Measurements from ENCODE around the gene CMPK2.

CMPK2 gene

DNA sequence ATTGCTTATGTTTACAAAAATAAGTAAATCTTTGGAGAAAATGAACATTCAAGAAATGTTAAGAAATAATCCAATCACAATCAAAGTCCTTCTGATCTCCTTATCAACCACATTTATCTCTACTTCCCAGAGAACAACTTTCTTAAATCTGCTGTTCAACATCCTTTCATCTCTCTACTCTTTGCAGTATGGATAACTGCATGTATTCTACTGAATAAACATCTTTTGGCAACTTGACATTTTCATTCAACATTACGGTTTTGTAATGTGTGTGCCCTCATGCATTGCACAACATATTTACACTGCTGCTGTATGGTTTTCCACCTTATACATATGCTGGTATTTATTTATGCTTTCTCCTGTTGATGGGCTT, 9.2 kb downstream of the CMPK2 start:
- no peak overlapping the region for H3K27ac ChIP-seq (ENCODE audit: low read length)
- H3K9ac ChIP-seq (ENCODE audit: low read depth, low read length) = no peak overlapping the region
- H3K4me3 ChIP-seq (ENCODE audit: low read length) = no peak overlapping the region
- H3K9me3 ChIP-seq (ENCODE audit: insufficient read depth, low read depth, low read length) = peaks cover 15% of the 10 kb centered on the region
- H3K36me3 ChIP-seq (ENCODE audit: insufficient read depth, low read depth, low read length) = no peaks in the 10 kb centered on the region
- H3K4me1 ChIP-seq (ENCODE audit: insufficient read depth, low read length) = no peaks in the 10 kb centered on the region
- no peaks in the 10 kb centered on the region for H3K27me3 ChIP-seq (ENCODE audit: insufficient read depth, low read length)

- H3K27me3 ChIP-seq (ENCODE audit: insufficient read depth, low read length) = no peaks in the 10 kb centered on the region
- peaks cover 19% of the 10 kb centered on the region for H3K9me3 ChIP-seq (ENCODE audit: insufficient read depth, low read depth, low read length)
- H3K4me3 ChIP-seq (ENCODE audit: low read length) = no peak overlapping the region
- no peaks in the 10 kb centered on the region for H3K4me1 ChIP-seq (ENCODE audit: insufficient read depth, low read length)
- no peaks in the 10 kb centered on the region for H3K36me3 ChIP-seq (ENCODE audit: insufficient read depth, low read depth, low read length)
- H3K27ac ChIP-seq (ENCODE audit: low read length) = no peak overlapping the region
- no peak overlapping the region for H3K9ac ChIP-seq (ENCODE audit: low read depth, low read length)
Measured at GRCh38 chr2:6855860-6856547, 9.7 kb downstream of the CMPK2 start.

- Histone ChIP-seq H3K36me3 (ENCODE audit: insufficient read depth, low read depth, low read length) (no peaks in the 10 kb centered on the region), H3K27ac (ENCODE audit: low read length) (no peak overlapping the region), H3K27me3 (ENCODE audit: insufficient read depth, low read length) (no peaks in the 10 kb centered on the region), H3K9me3 (ENCODE audit: insufficient read depth, low read depth, low read length) (peaks cover 29% of the 10 kb centered on the region), H3K9ac (ENCODE audit: low read depth, low read length) (no peak overlapping the region), H3K4me1 (ENCODE audit: insufficient read depth, low read length) (no peaks in the 10 kb centered on the region), H3K4me3 (ENCODE audit: low read length) (no peak overlapping the region)
Measured at GRCh38 chr2:6854416-6854815, 11.3 kb downstream of the CMPK2 start.

GRCh38 chr2:6852195-6852594, 13.5 kb downstream of the CMPK2 start:
- no peaks in the 10 kb centered on the region for H3K4me1 ChIP-seq (ENCODE audit: insufficient read depth, low read length)
- no peak overlapping the region for H3K4me3 ChIP-seq (ENCODE audit: low read length)
- no peak overlapping the region for H3K9ac ChIP-seq (ENCODE audit: low read depth, low read length)
- peaks cover 28% of the 10 kb centered on the region; the same call in 1 of the 2 replicates for H3K9me3 ChIP-seq (ENCODE audit: insufficient read depth, low read depth, low read length)
- H3K27ac ChIP-seq (ENCODE audit: low read length) = no peak overlapping the region
- no peaks in the 10 kb centered on the region for H3K36me3 ChIP-seq (ENCODE audit: insufficient read depth, low read depth, low read length)
- no peaks in the 10 kb centered on the region for H3K27me3 ChIP-seq (ENCODE audit: insufficient read depth, low read length)

GRCh38 chr2:6846967-6847681, 18.6 kb downstream of the CMPK2 start:
- Histone ChIP-seq H3K36me3 (ENCODE audit: insufficient read depth, low read depth, low read length) (no peaks in the 10 kb centered on the region), H3K9ac (ENCODE audit: low read depth, low read length) (no peak overlapping the region), H3K9me3 (ENCODE audit: insufficient read depth, low read depth, low read length) (peaks cover 79% of the 10 kb centered on the region), H3K4me3 (ENCODE audit: low read length) (no peak overlapping the region), H3K27me3 (ENCODE audit: insufficient read depth, low read length) (no peaks in the 10 kb centered on the region), H3K4me1 (ENCODE audit: insufficient read depth, low read length) (no peaks in the 10 kb centered on the region), H3K27ac (ENCODE audit: low read length) (no peak overlapping the region)

DNA sequence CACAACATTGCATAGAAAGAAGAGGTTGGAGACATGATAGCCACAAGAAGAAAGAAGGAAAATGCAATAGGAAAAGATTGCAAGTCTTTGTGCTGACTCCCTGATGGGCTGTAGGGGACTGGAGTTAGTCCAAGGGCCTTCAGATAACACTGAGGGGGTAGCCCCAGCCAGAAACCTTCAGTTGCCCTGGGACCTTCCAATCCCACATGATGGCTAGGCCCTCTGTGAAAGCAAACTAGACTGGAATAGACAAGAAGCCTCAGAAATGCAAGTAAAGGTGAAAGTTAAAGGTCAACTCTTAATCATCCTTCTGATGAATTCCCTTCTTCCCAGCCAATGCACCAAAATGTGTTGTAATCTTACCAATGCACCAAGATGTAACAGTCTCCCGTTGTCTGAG, 19.2 kb downstream of the CMPK2 start:
- no peak overlapping the region for H3K9ac ChIP-seq (ENCODE audit: low read depth, low read length)
- no peak overlapping the region for H3K4me3 ChIP-seq (ENCODE audit: low read length)
- no peaks in the 10 kb centered on the region for H3K36me3 ChIP-seq (ENCODE audit: insufficient read depth, low read depth, low read length)
- H3K4me1 ChIP-seq (ENCODE audit: insufficient read depth, low read length) = no peaks in the 10 kb centered on the region
- H3K27ac ChIP-seq (ENCODE audit: low read length) = no peak overlapping the region
- H3K27me3 ChIP-seq (ENCODE audit: insufficient read depth, low read length) = no peaks in the 10 kb centered on the region
- H3K9me3 ChIP-seq (ENCODE audit: insufficient read depth, low read depth, low read length) = peaks cover 85% of the 10 kb centered on the region

GRCh38 chr2:6845903-6846302, 19.8 kb downstream of the CMPK2 start:
- Histone ChIP-seq H3K4me1 (ENCODE audit: insufficient read depth, low read length) (no peaks in the 10 kb centered on the region), H3K9ac (ENCODE audit: low read depth, low read length) (no peak overlapping the region), H3K4me3 (ENCODE audit: low read length) (no peak overlapping the region), H3K27ac (ENCODE audit: low read length) (no peak overlapping the region), H3K9me3 (ENCODE audit: insufficient read depth, low read depth, low read length) (peaks cover 85% of the 10 kb centered on the region), H3K27me3 (ENCODE audit: insufficient read depth, low read length) (no peaks in the 10 kb centered on the region), H3K36me3 (ENCODE audit: insufficient read depth, low read depth, low read length) (no peaks in the 10 kb centered on the region)

GRCh38 chr2:6845312-6845711, 20.4 kb downstream of the CMPK2 start:
- Histone ChIP-seq H3K36me3 (ENCODE audit: insufficient read depth, low read depth, low read length) (no peaks in the 10 kb centered on the region), H3K27ac (ENCODE audit: low read length) (no peak overlapping the region), H3K4me1 (ENCODE audit: insufficient read depth, low read length) (no peaks in the 10 kb centered on the region), H3K9ac (ENCODE audit: low read depth, low read length) (no peak overlapping the region), H3K27me3 (ENCODE audit: insufficient read depth, low read length) (no peaks in the 10 kb centered on the region), H3K4me3 (ENCODE audit: low read length) (no peak overlapping the region), H3K9me3 (ENCODE audit: insufficient read depth, low read depth, low read length) (peaks cover 82% of the 10 kb centered on the region)

GRCh38 chr2:6841537-6842287, 24.0 kb downstream of the CMPK2 start:
- no peaks in the 10 kb centered on the region for H3K4me1 ChIP-seq (ENCODE audit: insufficient read depth, low read length)
- peaks cover 61% of the 10 kb centered on the region for H3K9me3 ChIP-seq (ENCODE audit: insufficient read depth, low read depth, low read length)
- no peaks in the 10 kb centered on the region for H3K27me3 ChIP-seq (ENCODE audit: insufficient read depth, low read length)
- H3K4me3 ChIP-seq (ENCODE audit: low read length) = no peak overlapping the region
- no peaks in the 10 kb centered on the region for H3K36me3 ChIP-seq (ENCODE audit: insufficient read depth, low read depth, low read length)
- H3K27ac ChIP-seq (ENCODE audit: low read length) = no peak overlapping the region
- H3K9ac ChIP-seq (ENCODE audit: low read depth, low read length) = no peak overlapping the region

DNA sequence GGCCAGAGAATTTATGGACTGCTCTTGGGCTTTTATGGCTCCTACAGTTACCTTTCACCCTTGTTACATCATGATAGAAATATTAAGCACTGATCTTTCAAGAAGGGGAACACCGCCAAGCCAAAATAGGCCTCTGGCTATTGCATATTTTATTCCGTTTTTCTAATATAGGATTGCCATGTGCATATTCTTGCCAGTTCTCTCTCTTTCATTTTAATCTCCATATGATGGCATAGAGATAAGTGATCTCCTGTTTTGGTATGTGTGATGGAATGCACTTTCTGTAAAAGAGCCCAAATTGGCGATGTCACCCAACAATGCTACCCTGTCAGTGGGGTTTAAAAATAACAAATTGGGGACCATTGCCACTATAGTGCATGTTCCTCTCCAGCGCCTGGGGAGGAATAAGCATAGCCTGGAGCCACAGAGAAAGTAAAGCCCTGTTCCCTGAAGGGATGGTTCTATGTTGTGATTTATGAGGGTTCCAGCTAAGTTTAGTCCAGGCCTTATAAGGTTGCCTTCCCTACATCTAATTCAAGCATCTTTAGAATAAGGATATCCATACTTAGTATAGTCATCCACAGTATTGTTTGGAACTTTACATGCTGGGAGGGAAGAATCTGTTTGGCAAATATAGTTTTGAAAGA, 26.9 kb downstream of the CMPK2 start:
- H3K9me3 ChIP-seq (ENCODE audit: insufficient read depth, low read depth, low read length) = peaks cover 50% of the 10 kb centered on the region
- H3K27ac ChIP-seq (ENCODE audit: low read length) = no peak overlapping the region
- H3K36me3 ChIP-seq (ENCODE audit: insufficient read depth, low read depth, low read length) = no peaks in the 10 kb centered on the region
- no peaks in the 10 kb centered on the region for H3K27me3 ChIP-seq (ENCODE audit: insufficient read depth, low read length)
- no peak overlapping the region for H3K9ac ChIP-seq (ENCODE audit: low read depth, low read length)
- H3K4me1 ChIP-seq (ENCODE audit: insufficient read depth, low read length) = no peaks in the 10 kb centered on the region
- H3K4me3 ChIP-seq (ENCODE audit: low read length) = no peak overlapping the region

DNA sequence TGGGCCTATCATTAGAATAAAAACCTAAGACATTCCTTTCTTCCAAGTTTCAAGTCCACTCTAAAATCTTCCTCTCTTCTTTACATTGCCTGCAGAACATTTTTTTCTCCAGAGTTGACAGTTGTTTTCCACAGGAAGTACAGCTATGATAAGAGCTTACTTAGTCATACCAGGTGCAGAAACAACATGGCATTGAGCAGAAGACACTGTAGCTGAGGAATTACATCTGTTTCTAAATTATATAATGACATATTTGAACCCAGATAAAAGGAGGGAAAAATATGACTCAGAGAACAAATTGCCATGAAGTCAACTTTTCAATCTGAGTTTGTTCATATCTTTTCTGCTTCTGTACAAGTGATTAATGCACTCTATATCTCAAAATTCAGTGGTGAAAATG, 30.2 kb downstream of the CMPK2 start:
- Histone ChIP-seq H3K9me3 (ENCODE audit: insufficient read depth, low read depth, low read length) (peaks cover 44% of the 10 kb centered on the region), H3K4me3 (ENCODE audit: low read length) (no peak overlapping the region), H3K36me3 (ENCODE audit: insufficient read depth, low read depth, low read length) (no peaks in the 10 kb centered on the region), H3K27ac (ENCODE audit: low read length) (no peak overlapping the region), H3K9ac (ENCODE audit: low read depth, low read length) (no peak overlapping the region), H3K27me3 (ENCODE audit: insufficient read depth, low read length) (no peaks in the 10 kb centered on the region), H3K4me1 (ENCODE audit: insufficient read depth, low read length) (no peaks in the 10 kb centered on the region)
